SK-N-SH treated with all-trans-retinoic acid at 6 μM for 48 hours (cell line): ENCODE measurements around the gene BPNT1.

ENCODE experiments used
- RARB ChIP-seq: fragments of 250-450 bp; sonication (Bioruptor Pico); IDR thresholded peaks from 2 replicates; pipeline ENCODE4 v1.8.0; 2021; ENCODE audit warnings: mild to moderate bottlenecking, moderate library complexity
- TOX ChIP-seq: fragments of 250-450 bp; sonication (Bioruptor Pico); IDR thresholded peaks from 2 replicates; pipeline ENCODE4 v1.8.0; 2021; ENCODE audit warnings: mild to moderate bottlenecking, moderate library complexity, borderline replicate concordance

- TF ChIP-seq RARB (CRISPR knock-in tag) (no peak), TOX (CRISPR knock-in tag) (no peak)
These were observed 23.6 kb upstream of the BPNT1 start for GRCh38 chr1:220113136-220113695.
